H1 (cell line): Measurements from ENCODE around the gene LDLRAD3.

Source experiments
- CREB1 ChIP-seq: IDR thresholded peaks from 2 replicates; pipeline ENCODE4 v1.6.1; 2012; ENCODE audit warnings: inconsistent platforms
- EGR1 ChIP-seq: IDR thresholded peaks from 2 replicates; pipeline ENCODE4 v1.6.1; 2011; ENCODE audit warnings: low read depth, low read length, borderline replicate concordance
- GTF2F1 ChIP-seq: IDR thresholded peaks from 2 replicates; pipeline ENCODE4 v1.6.1; 2012; ENCODE audit warnings: low read depth, low read length, improper control_type of control experiment, borderline replicate concordance
- TF ChIP-seq, protein P1 (sequence below), 3 experiments: IDR thresholded peaks; 1 replicate in 2 of 3; 2 replicates in 1 of 3; pipeline versions ENCODE4 v1.5.1 to v1.6.1; 2011; ENCODE audit warnings: low read length in 3 of 3, mild to moderate bottlenecking in 3 of 3, inconsistent platforms in 2 of 3, low read depth in 1 of 3, moderate library complexity in 1 of 3; ENCODE audit not compliant: insufficient read depth in 1 of 3; ENCODE audit errors: control extremely low read depth in 1 of 3

DNA sequence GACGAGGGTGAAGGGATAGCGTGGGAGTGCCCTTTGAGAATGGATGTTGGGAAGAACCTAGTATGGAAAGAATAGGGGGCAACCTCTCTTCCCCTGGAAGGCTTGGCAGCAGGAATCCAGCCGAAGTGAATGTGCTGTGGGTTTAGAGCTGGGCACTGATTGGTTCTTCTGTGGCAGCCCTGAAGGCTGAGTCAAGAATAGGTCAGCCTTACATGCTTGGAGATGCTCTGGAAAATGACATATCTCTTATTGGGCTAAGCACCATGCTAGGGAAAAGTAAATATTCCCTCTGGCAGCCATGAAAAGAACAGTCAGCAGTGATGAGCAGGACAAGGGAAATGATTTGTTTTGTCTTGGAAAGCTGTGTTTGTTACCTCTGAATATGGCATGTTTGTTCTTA, 195.9 kb downstream of the LDLRAD3 start:
- no peak for TF ChIP-seq CREB1
- no peak for TF ChIP-seq GTF2F1
- TF ChIP-seq EGR1, result no peak
- TF ChIP-seq, protein P1, sequence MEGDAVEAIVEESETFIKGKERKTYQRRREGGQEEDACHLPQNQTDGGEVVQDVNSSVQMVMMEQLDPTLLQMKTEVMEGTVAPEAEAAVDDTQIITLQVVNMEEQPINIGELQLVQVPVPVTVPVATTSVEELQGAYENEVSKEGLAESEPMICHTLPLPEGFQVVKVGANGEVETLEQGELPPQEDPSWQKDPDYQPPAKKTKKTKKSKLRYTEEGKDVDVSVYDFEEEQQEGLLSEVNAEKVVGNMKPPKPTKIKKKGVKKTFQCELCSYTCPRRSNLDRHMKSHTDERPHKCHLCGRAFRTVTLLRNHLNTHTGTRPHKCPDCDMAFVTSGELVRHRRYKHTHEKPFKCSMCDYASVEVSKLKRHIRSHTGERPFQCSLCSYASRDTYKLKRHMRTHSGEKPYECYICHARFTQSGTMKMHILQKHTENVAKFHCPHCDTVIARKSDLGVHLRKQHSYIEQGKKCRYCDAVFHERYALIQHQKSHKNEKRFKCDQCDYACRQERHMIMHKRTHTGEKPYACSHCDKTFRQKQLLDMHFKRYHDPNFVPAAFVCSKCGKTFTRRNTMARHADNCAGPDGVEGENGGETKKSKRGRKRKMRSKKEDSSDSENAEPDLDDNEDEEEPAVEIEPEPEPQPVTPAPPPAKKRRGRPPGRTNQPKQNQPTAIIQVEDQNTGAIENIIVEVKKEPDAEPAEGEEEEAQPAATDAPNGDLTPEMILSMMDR (IDR thresholded peaks at IDR 0.05; ENCODE audit: control extremely low read depth in 1 of 3, insufficient read depth in 1 of 3, low read depth in 1 of 3, low read length in 3 of 3), result no peak
